HEK293 (cell line): Measurements from ENCODE around the gene PHF23.

Experiments
- CTCF ChIA-PET: fragments of 350-600 bp; formaldehyde crosslinking; extraction: SDS; loops from one replicate; lab custom pipeline; 2021; ENCODE audit warnings: antibody characterized with exemption; lab: Yijun Ruan, JAX
- POLR2A ChIA-PET: fragments of 300-600 bp; formaldehyde crosslinking; extraction: SDS; loops from one replicate; lab custom pipeline; 2020; ENCODE audit warnings: antibody characterized with exemption, inconsistent platforms; lab: Yijun Ruan, JAX
- H3K27ac ChIP-seq: fragments of 200-500 bp; sonication (Bioruptor generic); 2 replicates; pipeline ENCODE4 v1.5.1; 2014; ENCODE audit warnings: low read depth, low read length, control low read depth, inconsistent platforms; ENCODE audit errors: extremely low read depth
- H3K36me3 ChIP-seq, 2 experiments: fragments of 200-500 bp in 1 of 2; sonication (Bioruptor generic) in 1 of 2; 1 replicate in 1 of 2; 2 replicates in 1 of 2; pipeline ENCODE4 v1.5.1; 2014 to 2017; ENCODE audit warnings: inconsistent platforms in 2 of 2, low read length in 2 of 2; ENCODE audit not compliant: control insufficient read depth in 2 of 2, insufficient read depth in 1 of 2
- H3K4me1 ChIP-seq: fragments of 200-500 bp; sonication (Bioruptor generic); 2 replicates; pipeline ENCODE4 v1.5.1; 2014; ENCODE audit warnings: mild to moderate bottlenecking, low read length, inconsistent platforms; ENCODE audit not compliant: control insufficient read depth, insufficient read depth
- H3K4me3 ChIP-seq: 2 replicates; pipeline ENCODE4 v1.5.1; 2011; ENCODE audit warnings: low read depth, mild to moderate bottlenecking, control low read depth, low read length, moderate library complexity
- H3K9me3 ChIP-seq: fragments of 200-500 bp; sonication (Bioruptor generic); 2 replicates; pipeline ENCODE4 v1.5.1; 2014; ENCODE audit warnings: low read depth, low read length, inconsistent platforms; ENCODE audit not compliant: control insufficient read depth, insufficient read depth
- GLIS1 ChIP-seq: fragments of 450-650 bp; formaldehyde crosslinking; IDR thresholded peaks from 2 replicates; pipeline ENCODE4 v1.5.1; 2016; ENCODE audit warnings: missing biosample characterization, missing genetic modification characterization
- GLIS2 ChIP-seq: fragments of 450-650 bp; formaldehyde crosslinking; IDR thresholded peaks from 2 replicates; pipeline ENCODE4 v1.5.1; 2016; ENCODE audit warnings: missing biosample characterization, missing genetic modification characterization
- HOXC10 ChIP-seq: sonication (generic); formaldehyde crosslinking; IDR thresholded peaks from 2 replicates; pipeline ENCODE4 v1.8.1; 2023; ENCODE audit warnings: mild to moderate bottlenecking, missing genetic modification reagents
- IKZF3 ChIP-seq: fragments of 450-650 bp; IDR thresholded peaks from 2 replicates; pipeline ENCODE4 v1.5.0; 2018; ENCODE audit warnings: missing biosample characterization, mild to moderate bottlenecking, missing genetic modification characterization, moderate library complexity
- RBAK ChIP-seq: fragments of 450-650 bp; formaldehyde crosslinking; IDR thresholded peaks from 2 replicates; pipeline ENCODE4 v1.5.1; 2016; ENCODE audit warnings: missing biosample characterization, missing genetic modification characterization
- SP2 ChIP-seq: fragments of 450-650 bp; formaldehyde crosslinking; IDR thresholded peaks from 2 replicates; pipeline ENCODE4 v1.5.1; 2016; ENCODE audit warnings: missing biosample characterization, missing genetic modification characterization
- TRIM28 ChIP-seq: IDR thresholded peaks from 2 replicates; pipeline ENCODE4 v1.6.1; 2011; ENCODE audit warnings: low read length, control low read depth, borderline replicate concordance
- ZFP69B ChIP-seq: fragments of 450-650 bp; formaldehyde crosslinking; IDR thresholded peaks from 2 replicates; pipeline ENCODE4 v1.5.1; 2016; ENCODE audit warnings: missing biosample characterization, missing genetic modification characterization
- ZIC2 ChIP-seq: fragments of 450-650 bp; formaldehyde crosslinking; IDR thresholded peaks from 2 replicates; pipeline ENCODE4 v1.5.1; 2016; ENCODE audit warnings: missing biosample characterization, missing genetic modification characterization
- ZNF239 ChIP-seq: fragments of 450-650 bp; formaldehyde crosslinking; IDR thresholded peaks from 2 replicates; pipeline ENCODE4 v1.5.1; 2016; ENCODE audit warnings: missing biosample characterization, missing genetic modification characterization
- ZNF416 ChIP-seq: fragments of 450-650 bp; formaldehyde crosslinking; IDR thresholded peaks from 2 replicates; pipeline ENCODE4 v1.5.1; 2016; ENCODE audit warnings: missing biosample characterization, missing genetic modification characterization
- ZNF600 ChIP-seq: fragments of 450-650 bp; formaldehyde crosslinking; IDR thresholded peaks from 2 replicates; pipeline ENCODE4 v1.5.1; 2016; ENCODE audit warnings: missing biosample characterization, missing genetic modification characterization
- ZNF623 ChIP-seq: fragments of 450-650 bp; formaldehyde crosslinking; IDR thresholded peaks from 2 replicates; pipeline ENCODE4 v1.5.1; 2016; ENCODE audit warnings: missing biosample characterization, missing genetic modification characterization
- ZNF670 ChIP-seq: fragments of 450-650 bp; formaldehyde crosslinking; IDR thresholded peaks from 2 replicates; pipeline ENCODE4 v1.5.1; 2016; ENCODE audit warnings: missing biosample characterization, missing genetic modification characterization, low read depth
- ZNF76 ChIP-seq: fragments of 450-650 bp; formaldehyde crosslinking; IDR thresholded peaks from 2 replicates; pipeline ENCODE4; 2016; ENCODE audit warnings: low read depth, missing biosample characterization, missing genetic modification characterization, borderline replicate concordance
- ZNF777 ChIP-seq: fragments of 450-650 bp; formaldehyde crosslinking; IDR thresholded peaks from 2 replicates; pipeline ENCODE4 v1.5.1; 2017; ENCODE audit warnings: missing biosample characterization, missing genetic modification characterization, borderline replicate concordance
- TF ChIP-seq, protein P1 (sequence below): fragments of 450-650 bp; formaldehyde crosslinking; IDR thresholded peaks from 2 replicates; pipeline ENCODE4 v1.5.0; 2017; ENCODE audit warnings: missing biosample characterization, missing genetic modification characterization, borderline replicate concordance
- TF ChIP-seq, protein P2 (sequence below): fragments of 450-650 bp; formaldehyde crosslinking; IDR thresholded peaks from 2 replicates; pipeline ENCODE4 v1.5.1; 2016; ENCODE audit warnings: missing biosample characterization, missing genetic modification characterization
- TF ChIP-seq, protein P3 (sequence below): fragments of 450-650 bp; formaldehyde crosslinking; IDR thresholded peaks from 2 replicates; pipeline ENCODE4 v1.5.1; 2016; ENCODE audit warnings: missing biosample characterization, missing genetic modification characterization
- TF ChIP-seq, protein P4 (sequence below): fragments of 450-650 bp; formaldehyde crosslinking; IDR thresholded peaks from 2 replicates; pipeline ENCODE4 v1.5.1; 2017; ENCODE audit warnings: missing biosample characterization, missing genetic modification characterization

The PHF23 gene

DNA sequence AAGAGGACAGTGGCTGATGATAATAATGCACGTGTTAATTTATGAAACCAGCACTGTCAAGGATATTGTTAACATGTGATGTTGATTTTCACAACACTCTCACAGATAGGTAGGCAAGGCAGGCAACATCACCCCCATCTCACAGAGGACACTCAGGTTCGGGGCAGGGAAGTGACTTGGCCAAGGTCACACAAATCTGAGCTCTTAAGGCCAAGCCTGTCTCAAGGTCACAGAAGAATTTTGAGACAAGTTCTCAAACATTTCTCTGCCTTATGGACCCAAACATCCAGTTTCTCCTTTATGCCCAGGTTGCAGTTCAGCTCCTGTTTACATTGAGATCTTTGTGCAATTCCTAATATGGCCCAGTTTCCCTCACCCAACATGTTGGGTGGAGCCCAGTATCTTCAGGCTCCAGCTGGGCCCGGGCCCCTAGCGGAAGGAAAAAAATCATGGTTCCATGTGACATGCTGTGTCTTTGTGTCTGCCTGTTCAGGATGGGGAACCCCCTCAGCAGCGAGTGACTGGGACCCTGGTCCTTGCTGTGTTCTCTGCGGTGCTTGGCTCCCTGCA lies 43.6 kb upstream of the PHF23 start:
- H3K36me3 ChIP-seq: no peaks in the 10 kb centered on the region; a peak in 1 of 3 replicates
- no peak overlapping the region for H3K27ac ChIP-seq
- POLR2A ChIA-PET: interaction anchor here (1.0 to 3.1 kb wide), 3 partner anchors 13 to 62 kb away, joined by 3 to 20 read pairs (median 14); no protein-coding TSS in a partner anchor
- CTCF ChIA-PET: interaction anchor here (0.6 to 9.0 kb wide), 5 partner anchors 10 to 855 kb away, joined by 3 to 160 read pairs (median 3); no protein-coding TSS in a partner anchor
- TF ChIP-seq HOXC10: no peak
- TF ChIP-seq, protein P1, sequence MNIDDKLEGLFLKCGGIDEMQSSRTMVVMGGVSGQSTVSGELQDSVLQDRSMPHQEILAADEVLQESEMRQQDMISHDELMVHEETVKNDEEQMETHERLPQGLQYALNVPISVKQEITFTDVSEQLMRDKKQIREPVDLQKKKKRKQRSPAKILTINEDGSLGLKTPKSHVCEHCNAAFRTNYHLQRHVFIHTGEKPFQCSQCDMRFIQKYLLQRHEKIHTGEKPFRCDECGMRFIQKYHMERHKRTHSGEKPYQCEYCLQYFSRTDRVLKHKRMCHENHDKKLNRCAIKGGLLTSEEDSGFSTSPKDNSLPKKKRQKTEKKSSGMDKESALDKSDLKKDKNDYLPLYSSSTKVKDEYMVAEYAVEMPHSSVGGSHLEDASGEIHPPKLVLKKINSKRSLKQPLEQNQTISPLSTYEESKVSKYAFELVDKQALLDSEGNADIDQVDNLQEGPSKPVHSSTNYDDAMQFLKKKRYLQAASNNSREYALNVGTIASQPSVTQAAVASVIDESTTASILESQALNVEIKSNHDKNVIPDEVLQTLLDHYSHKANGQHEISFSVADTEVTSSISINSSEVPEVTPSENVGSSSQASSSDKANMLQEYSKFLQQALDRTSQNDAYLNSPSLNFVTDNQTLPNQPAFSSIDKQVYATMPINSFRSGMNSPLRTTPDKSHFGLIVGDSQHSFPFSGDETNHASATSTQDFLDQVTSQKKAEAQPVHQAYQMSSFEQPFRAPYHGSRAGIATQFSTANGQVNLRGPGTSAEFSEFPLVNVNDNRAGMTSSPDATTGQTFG (tag by site-specific recombination): no peak
- TF ChIP-seq IKZF3 (tag by site-specific recombination): no peak
- TF ChIP-seq ZNF670 (tag by site-specific recombination): no peak
- no peak for TF ChIP-seq TRIM28
- TF ChIP-seq GLIS1 (tag by site-specific recombination): no peak
- TF ChIP-seq ZIC2 (tag by site-specific recombination): peak; percentile 32; the same call in 1 of the 2 replicates
- TF ChIP-seq ZNF239 (tag by site-specific recombination): no peak
- TF ChIP-seq, all 188 proteins: peak for 1
- Histone ChIP-seq H3K4me1 (peaks cover 9% of the 10 kb centered on the region), H3K4me3 (no peak overlapping the region), H3K9me3 (no peaks in the 10 kb centered on the region)

DNA sequence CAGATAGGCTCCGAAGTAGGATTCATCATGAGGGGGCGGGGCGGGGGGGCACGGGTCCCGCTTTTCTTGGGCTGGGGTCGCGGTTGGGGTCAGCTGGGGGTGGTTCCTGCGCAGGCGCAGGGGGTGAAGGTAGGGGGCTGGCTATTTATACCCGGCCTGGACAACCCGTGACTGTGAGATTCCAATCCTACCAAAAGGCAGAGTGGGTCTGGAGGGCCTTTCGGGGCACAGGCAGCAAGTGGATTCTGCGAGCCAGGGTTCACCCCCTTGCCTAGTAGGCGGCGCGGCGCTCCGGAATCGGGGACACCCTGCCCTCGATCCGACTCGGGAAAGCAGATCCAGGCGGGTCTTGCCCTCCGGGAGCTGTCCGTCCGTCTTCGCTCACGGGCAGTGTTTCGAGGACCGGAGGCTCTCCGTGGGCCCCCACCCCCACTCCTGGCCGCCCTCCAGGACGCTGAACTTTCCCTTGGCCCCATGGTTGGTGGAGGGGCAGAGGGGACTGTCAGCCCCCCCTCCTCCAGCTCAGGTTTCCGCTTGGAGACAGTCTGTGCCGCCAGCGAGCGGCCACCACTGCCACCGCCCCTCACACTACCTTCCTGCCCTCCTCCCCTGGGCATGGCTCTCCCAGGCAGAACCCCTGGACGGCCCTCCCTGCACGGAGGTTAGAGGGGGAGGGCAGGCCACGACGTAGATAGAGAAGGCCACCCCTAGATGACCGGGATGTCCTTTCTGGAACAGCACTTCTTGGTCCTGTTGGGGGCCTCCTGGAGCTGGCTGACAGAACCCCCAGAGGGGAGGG lies 42.9 kb upstream of the PHF23 start:
- H3K27ac ChIP-seq: no peak overlapping the region
- ChIA-PET POLR2A (interaction anchor here (1.0 to 3.1 kb wide), 9 partner anchors 9 to 62 kb away, joined by 3 to 20 read pairs (median 6); partner anchors contain the start of genes DVL2, NEURL4 and PHF23), CTCF (interaction anchor here (0.6 to 9.0 kb wide), 8 partner anchors 10 to 856 kb away, joined by 3 to 160 read pairs (median 8); partner anchors contain the start of gene SENP3)
- H3K9me3 ChIP-seq: no peaks in the 10 kb centered on the region
- peak overlapping the region; percentile 53 for H3K4me3 ChIP-seq
- no peaks in the 10 kb centered on the region; a peak in 1 of 3 replicates for H3K36me3 ChIP-seq
- TF ChIP-seq RBAK (tag by site-specific recombination): no peak
- TF ChIP-seq ZNF76 (tag by site-specific recombination): no peak
- TF ChIP-seq, protein P2, sequence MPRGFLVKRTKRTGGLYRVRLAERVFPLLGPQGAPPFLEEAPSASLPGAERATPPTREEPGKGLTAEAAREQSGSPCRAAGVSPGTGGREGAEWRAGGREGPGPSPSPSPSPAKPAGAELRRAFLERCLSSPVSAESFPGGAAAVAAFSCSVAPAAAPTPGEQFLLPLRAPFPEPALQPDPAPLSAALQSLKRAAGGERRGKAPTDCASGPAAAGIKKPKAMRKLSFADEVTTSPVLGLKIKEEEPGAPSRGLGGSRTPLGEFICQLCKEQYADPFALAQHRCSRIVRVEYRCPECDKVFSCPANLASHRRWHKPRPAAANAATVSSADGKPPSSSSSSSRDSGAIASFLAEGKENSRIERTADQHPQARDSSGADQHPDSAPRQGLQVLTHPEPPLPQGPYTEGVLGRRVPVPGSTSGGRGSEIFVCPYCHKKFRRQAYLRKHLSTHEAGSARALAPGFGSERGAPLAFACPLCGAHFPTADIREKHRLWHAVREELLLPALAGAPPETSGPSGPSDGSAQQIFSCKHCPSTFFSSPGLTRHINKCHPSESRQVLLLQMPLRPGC (tag by site-specific recombination): no peak
- peak; percentile 69 for TF ChIP-seq GLIS2 (tag by site-specific recombination)
- TF ChIP-seq ZNF777: peak; percentile 80; the same call in 1 of the 2 replicates
- peak; percentile 4; the same call in 1 of the 2 replicates for TF ChIP-seq ZFP69B
- peak; percentile 42 for TF ChIP-seq SP2 (tag by site-specific recombination)
- TF ChIP-seq ZNF623: no peak
- TF ChIP-seq, protein P3, sequence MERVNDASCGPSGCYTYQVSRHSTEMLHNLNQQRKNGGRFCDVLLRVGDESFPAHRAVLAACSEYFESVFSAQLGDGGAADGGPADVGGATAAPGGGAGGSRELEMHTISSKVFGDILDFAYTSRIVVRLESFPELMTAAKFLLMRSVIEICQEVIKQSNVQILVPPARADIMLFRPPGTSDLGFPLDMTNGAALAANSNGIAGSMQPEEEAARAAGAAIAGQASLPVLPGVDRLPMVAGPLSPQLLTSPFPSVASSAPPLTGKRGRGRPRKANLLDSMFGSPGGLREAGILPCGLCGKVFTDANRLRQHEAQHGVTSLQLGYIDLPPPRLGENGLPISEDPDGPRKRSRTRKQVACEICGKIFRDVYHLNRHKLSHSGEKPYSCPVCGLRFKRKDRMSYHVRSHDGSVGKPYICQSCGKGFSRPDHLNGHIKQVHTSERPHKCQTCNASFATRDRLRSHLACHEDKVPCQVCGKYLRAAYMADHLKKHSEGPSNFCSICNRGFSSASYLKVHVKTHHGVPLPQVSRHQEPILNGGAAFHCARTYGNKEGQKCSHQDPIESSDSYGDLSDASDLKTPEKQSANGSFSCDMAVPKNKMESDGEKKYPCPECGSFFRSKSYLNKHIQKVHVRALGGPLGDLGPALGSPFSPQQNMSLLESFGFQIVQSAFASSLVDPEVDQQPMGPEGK (tag by site-specific recombination): peak; percentile 7; the same call in 1 of the 2 replicates
- no peak; the same call in none of the 2 replicates for TF ChIP-seq ZNF600 (tag by site-specific recombination)
- TF ChIP-seq, protein P4, sequence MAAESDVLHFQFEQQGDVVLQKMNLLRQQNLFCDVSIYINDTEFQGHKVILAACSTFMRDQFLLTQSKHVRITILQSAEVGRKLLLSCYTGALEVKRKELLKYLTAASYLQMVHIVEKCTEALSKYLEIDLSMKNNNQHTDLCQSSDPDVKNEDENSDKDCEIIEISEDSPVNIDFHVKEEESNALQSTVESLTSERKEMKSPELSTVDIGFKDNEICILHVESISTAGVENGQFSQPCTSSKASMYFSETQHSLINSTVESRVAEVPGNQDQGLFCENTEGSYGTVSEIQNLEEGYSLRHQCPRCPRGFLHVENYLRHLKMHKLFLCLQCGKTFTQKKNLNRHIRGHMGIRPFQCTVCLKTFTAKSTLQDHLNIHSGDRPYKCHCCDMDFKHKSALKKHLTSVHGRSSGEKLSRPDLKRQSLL (tag by site-specific recombination): no peak
- no peak for TF ChIP-seq ZNF416 (tag by site-specific recombination)
- peak; percentile 78 for TF ChIP-seq GLIS1 (tag by site-specific recombination)
- peaks cover 9% of the 10 kb centered on the region for H3K4me1 ChIP-seq
